Pulmonary artery endothelial cell (primary cell): Measurements from ENCODE around the gene TRMT112. TPM values are rescaled to one million over a fixed set of nuclear protein-coding genes. Genes with fewer than 3 reads are reported as not detected.

Source experiments
- DNase-seq: peaks from one replicate; pipeline ENCODE4 v3.0.0-alpha.2; 2011; ENCODE audit warnings: low read depth, low spot score
- total RNA-seq: library from RNA; depleted of rRNA; stranded (reverse); fragments of >200 nt; gene quantifications from 2 replicates; pipeline ENCODE4 v1.2.3, GENCODE V29; 2014

The TRMT112 gene
- total RNA-seq: 219 and 239 TPM in 2 replicates

DNA sequence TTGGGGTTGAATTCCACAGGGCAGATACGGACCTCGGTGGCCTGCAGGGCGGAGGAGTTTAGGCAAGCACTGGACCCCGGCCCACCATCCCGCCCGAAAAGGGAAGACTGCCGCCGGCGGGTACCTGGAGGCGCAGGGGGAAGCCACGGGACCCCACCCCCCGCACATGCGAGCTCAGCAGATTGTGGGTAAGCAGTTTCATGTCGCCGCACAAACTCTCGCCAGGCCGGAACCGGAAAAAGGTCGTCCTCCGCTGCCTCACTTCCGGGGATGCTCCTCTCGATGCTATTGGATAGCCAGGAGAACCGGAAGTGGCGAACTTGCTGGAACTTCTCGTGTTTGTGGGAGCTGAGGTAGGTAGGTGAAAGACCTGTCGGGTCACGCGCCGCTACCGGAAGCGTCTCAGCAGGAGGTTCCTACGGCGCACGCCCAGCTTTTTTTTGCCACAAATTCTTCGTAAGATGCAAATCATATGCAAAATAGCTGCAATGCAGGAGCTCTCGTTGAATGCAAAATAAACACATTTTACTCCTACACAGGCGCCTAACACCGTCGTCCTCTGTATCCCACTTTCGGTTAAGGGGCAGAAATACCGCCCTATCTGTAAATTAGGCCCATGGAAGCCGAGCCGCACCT lies at the start of gene TRMT112:
Gene TRMT112 (minus strand): TSS at position 235 of the 636 bp plus-strand sequence. CDS start 33 bp downstream, at position 202.
- DNase-seq: peak; percentile 82

DNA sequence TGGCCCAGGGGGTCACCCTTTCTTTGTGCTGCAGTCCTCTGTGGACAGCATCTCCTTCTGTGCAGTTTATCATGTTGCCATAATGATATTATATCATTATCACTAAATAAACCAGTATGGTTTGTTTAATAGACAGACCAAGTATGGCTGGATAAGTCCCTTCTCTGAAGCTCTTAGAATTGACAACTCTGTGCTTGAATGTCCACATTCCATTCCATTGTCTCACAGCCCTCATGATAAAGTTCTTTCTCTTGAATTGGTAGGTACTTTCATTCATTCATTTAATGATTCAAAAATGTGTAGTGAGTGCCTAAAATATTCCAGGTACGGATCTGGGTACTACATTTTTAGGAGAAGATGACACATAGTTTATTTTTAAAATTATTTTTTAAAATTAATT lies 49.4 kb upstream of the TRMT112 start:
- DNase-seq: no peak

DNA sequence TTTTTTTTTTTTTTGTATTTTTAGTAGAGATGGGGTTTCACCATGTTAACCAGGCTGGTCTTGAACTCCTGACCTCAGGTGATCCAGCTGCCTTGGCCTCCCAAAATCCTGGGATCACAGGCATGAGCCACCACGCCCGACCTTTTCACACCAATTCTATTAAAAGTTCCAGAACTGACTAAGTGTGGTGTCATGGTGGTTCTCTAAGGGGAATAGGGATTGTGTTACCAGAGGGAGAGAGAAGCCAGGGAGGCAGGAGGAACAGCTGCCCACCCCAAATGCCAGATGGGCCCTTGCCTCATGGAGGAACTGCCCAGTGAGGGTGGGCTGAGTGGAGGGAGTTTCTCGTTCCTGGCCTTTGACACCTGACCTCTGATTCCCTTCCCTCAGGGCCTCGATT lies 47.6 kb upstream of the TRMT112 start:
- no peak for DNase-seq

DNA sequence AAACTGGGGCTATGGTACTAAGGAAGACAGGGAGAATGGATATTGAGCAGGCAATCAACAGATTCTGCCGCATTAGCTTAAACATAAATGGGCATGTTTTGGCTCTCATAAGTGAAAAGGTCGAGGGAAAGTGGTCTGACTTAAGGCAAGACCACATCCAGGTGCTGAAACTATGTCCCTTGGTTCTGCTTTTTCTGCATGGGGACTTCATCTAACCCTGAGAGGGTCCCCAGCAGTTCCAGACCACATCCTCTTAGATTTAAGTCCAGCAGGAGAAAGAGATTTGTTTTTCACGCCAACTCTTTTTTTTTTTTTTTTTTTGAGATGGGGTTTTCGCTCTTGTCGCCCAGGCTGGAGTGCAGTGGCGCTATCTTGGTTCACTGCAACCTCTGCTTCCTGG lies 47.1 kb upstream of the TRMT112 start:
- DNase-seq: no peak

DNA sequence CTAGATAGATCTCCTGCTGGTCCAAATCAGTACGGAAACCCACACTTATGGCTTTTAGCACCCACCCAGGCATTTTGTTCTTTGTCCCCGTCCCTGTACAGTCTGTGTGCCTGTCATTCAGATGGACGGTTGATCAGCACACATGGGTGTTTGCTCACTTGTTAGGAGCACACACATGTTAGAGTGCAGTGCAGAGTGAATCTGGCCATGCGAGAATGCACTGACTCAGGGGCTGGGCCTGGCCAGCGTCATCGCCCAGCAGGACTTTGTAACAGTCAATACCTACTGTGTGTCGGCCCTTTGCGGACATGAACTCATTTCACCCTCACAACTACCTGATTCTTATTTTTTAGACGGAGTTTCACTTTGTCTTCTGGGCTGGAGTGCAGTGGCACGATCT lies 45.0 kb upstream of the TRMT112 start:
- DNase-seq: no peak

DNA sequence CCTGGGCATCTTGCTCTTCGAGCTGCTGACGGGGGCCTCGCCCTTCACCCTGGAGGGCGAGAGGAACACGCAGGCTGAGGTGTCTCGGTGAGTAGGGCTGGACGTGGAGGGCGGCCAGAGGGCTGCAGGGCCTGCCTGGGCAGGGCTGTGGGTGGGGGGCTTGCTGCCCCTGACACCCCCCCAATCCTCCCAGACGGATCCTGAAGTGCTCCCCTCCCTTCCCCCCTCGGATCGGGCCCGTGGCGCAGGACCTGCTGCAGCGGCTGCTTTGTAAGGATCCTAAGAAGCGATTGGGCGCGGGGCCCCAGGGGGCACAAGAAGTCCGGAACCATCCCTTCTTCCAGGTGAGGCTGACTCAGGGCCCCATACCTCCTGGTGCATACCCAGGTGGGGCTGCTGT lies 44.3 kb upstream of the TRMT112 start:
- no peak for DNase-seq

DNA sequence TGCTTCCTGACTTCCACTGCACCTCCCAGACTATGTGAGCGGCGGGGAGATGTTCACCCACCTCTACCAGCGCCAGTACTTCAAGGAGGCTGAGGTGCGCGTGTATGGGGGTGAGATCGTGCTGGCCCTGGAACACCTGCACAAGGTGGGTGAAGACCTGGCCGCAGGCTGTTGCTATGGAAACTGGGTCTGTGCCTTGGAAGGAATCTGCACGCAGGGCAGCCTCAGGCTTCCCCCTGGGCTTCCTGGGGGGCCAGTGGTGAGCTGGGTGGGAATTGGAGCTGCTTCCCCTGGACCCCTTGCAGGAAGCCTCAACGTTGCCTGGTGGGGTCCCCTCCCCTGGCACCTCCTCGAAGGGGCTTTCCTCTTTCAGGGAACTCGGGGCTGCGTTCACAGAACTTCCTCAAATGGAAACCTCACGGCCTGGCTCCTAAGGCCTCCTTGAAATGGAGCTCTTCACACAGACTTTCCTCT lies 43.1 kb upstream of the TRMT112 start:
- no peak for DNase-seq

DNA sequence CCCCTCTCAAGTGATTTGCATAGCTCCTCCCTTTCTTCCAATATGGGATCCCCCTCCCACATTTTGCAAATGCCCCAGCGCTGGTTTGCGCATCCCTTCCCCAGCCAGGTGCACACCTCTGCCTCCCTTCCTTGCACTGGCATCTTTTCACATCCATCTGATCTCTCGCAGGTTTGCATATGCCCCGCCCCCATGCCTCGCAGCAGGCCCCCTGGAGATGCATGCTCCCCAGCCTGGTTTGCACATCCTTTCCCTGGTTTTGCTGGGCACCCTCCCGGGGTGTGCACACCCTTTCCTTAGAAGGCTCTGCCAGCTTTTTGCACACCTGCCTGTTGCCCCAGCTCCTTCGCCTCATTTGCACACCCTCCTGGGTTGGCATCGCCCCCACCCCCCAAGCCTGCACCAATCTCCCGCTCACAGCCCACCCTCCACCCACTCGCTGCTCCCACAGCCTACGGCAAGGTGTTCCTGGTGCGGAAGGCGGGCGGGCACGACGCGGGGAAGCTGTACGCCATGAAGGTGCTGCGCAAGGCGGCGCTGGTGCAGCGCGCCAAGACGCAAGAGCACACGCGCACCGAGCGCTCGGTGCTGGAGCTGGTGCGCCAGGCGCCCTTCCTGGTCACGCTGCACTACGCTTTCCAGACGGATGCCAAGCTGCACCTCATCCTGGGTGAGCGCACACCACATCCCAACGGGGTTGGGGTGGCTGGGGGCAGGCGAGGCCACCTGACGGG lies 42.5 kb upstream of the TRMT112 start:
- no peak for DNase-seq

DNA sequence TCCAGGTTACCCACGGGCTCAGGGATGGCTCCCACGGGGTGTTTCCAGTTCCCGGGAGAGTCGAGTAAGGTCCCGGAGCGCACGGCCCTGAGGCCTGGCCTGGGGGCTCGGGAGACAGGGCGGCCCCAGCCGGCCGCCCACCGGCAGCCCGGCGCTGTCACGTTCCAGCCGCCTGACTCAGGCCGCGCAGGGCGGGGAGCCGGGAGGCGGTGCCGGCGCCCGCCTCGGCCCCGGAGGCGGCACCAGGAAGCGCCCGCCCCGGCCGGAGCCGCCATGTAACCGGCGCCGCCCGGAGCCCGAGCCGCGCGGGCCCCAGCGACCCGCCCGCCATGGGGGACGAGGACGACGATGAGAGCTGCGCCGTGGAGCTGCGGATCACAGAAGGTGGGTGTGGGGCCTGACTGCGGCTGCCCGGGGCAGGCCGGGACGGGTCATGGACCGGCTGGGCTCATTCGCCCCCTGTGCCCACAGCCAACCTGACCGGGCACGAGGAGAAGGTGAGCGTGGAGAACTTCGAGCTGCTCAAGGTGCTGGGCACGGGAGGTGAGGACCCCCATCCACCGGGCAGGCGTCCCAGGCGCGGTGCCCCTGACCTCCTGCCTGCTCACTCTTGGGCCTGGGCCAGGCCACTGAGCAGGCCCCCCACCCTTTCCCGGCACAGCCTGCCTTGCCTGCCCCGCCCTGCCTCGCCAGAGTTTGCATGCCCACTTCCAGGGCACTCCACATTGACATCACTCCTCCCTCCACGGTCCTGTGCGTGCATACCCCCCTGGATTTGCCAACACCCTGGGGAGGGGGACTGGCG lies 41.8 kb upstream of the TRMT112 start, which contains the start of gene RPS6KA4:
Gene RPS6KA4 (plus strand): TSS at position 256 of the 805 bp plus-strand sequence. CDS start 74 bp downstream, at position 330.
- DNase-seq: no peak

DNA sequence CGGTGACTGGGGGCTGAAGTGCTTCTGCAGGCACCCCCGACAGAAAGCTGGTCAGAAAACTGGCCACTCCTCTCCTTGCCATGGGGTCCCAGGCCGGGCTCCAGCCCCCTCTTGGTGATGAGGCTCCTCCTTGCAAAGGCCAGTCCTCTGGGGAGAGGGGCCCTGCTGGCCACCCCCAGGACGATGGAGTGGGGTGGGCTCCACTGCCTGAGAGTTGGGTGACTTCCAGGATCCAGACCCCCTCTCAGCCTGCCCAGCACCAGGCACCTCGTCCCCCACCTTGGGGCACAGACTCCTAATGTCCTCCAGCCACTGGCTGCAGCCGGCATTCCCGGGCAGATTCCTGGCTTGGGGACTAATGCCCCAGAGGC lies 41.2 kb upstream of the TRMT112 start:
- no peak for DNase-seq

DNA sequence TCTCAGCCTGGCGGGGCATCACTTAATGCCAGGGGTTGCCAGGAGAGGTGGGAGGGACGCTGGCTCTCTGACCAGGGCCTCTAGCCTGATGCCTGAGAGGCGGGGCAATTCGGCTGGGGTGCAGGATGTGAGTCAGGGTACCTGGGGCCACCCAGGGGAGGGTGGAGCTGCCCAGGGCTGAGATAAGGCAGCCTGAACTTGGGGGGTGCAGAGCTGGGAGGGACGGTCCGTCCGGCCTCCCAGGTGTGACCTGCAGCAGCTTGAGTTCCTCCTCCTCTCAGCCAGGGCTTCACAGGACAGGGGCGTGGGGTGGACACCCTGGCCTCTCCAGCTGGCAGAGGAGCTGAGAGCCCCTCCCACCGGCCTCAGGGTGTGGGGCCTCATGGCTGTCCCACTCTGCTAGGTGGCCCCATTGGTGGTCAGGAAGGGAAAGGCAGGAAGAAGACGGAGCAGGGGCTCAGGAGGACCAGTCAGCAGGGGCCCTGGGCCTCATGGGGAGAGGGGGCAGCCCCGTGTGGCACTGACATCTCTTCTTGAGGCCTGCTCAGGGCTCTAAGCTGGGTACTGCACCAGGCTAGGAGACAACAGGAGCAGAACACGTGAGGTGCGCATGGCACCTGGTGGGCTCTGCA lies 40.7 kb upstream of the TRMT112 start:
- no peak for DNase-seq

DNA sequence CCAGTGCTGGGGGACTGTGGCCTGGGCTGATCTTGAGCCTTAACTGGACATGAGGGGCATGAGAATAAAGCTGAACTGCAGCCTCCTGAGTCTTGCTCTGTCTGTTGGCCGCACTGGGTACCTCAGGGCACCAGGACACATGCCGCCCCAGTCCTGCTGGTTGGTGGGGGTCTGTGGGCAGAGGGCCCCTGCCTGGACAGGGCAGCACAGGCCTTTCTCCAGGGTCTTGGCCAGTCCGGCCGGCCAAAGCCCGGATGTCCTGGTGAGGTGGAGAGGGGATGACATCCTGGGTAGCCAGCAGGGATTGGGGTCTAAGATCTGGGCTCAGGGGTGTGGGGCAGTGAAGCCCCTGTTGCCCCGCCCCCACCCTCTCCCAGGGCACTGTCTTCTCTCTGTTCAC lies 40.1 kb upstream of the TRMT112 start:
- DNase-seq: no peak

DNA sequence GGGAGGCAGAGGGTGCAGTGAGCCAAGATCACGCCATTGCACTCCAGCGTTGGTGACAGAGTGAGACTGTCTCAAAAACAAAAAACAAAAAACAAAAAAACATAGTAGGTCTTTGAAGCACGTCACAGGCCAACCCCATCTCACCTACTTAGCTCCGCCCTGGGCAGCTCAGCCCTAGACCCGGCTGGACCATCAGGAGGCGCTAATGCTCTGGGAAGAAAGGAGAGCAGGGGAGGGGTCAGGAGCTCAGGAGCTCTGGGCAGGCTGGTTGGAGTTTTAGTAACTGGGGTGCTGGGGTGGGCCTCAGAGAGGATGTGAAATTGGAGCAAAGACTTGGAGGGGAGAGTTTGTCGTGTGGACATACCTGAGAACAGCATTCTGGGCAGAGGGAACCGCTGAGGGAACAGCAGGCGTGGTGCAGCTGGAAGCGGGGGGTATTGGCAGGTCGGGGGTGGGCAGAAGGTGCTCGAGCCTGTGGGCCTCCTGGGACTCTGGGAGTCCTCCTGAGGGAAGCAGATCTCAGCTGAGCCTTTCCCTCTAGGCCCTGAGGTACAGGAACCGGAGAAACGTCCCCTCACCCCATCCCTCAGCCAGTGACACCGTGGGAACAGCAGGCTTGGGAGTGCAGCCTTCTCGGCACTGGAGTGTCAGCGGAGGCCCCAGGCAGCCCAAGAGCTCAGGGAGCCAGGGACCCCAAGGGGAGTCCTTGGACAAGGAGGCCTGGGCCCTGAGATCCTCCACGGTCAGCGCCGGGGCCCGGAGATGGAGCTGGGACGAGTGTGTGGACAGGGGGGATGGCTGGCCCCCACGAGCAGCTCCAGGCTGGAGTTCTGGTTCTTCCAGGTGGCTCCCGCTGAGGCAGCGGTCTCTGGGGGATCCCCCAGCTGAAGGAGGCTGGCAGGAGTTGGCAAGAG lies 39.4 kb upstream of the TRMT112 start:
- DNase-seq: no peak

DNA sequence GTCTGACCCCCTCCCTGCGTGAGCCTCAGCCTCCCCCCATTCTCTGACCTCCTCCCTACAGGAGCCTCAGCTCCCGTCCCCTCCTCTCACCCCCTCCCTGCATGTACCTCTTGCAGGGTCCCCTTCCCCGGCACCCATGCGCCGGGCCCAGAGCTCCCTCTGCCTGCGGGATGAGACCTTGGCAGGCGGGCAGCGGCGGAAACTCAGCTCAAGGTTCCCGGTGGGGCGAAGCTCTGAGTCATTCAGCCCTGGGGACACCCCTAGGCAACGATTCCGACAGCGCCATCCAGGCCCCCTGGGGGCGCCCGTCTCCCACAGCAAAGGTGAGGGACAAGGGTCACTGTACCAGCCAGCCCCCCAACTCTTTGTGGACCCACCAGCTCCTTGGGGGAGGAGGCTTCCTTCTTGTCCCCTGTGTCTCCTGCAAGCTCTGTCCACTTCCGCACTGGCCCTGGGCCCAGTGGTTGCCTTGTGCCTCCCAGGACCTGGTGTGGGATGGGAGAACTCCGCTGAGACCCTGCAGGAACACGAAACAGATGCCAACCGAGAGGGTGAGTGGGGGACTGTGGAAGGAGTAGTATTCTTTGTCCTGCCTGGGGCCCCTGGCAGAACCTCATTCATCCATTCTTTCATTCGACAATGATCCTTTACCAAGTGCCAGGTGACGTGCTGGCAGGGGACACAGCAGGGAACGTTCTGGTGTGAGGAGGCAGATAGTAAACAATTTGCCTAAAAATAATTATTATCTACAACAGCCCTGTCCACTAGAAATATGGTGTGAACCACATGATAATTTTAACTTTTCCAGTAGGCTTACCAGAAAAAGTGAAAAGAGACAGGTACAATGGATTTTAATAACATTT lies 38.0 kb upstream of the TRMT112 start:
- DNase-seq: peak; percentile 51

DNA sequence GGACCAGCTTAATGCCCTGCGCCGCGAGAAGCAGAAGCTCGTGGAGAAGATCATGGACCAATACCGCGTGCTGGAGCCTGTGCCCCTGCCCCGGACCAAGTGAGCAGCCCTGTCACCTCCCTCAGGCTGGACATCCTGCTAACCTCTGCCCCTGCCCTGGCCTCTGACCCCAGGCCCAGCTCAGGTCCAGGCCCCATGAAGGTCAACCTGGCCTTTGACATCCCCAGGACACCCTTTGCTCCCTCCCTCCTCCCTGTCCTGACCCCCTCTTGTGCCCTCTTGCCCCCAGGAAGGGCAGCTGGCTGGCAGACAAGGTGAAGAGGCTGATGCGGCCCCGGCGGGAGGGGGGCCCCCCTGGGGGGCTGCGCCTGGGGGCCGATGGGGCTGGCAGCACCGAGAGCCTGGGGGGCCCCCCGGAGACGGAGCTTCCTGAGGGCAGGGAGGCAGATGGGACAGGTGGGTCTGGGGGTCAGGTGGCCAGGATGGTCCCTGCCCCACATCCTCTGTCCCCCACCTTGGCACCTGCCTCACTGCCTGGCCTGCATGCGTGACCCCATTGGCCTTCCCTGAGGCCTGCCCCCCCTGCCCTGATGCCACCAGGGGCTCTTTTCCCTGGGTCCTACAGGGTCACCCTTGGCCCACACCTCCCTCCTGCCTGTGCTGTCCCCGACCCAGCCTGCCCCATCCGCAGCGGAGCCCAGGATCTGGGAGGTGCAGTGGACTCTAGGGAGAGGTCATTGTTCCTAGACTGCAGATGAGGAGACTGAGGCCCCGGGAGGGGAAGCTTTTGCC lies 36.6 kb upstream of the TRMT112 start:
- no peak for DNase-seq

DNA sequence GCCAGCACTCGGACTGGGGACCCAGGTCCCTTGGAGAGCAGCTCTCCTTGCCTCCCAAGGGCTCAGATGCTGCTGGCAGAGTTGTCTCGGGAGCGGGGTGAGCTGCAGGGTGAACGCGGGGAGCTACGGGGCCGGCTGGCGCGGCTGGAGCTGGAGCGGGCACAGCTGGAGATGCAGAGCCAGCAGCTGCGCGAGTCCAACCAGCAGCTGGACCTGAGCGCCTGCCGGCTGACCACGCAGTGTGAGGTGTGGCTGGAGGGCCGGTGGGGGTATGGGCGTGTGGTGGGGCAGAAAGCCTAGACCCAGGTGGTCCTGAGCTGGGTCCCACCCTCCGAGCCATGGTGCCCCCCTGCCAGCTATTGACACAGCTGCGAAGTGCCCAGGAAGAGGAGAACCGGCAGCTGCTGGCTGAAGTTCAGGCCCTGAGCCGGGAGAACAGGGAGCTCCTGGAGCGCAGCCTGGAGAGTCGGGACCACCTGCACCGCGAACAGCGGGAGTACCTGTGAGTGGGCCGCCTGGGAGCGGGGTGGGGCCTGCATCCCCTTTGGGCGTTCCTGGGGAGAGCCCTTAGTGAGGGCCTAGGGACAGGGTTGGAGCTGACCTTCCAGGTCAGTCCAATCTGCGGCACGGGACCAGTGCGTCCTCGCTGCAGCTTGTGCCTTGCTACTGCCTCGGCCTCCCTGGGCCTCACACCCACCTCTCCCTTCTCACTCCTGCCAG lies 35.8 kb upstream of the TRMT112 start:
- DNase-seq: no peak

DNA sequence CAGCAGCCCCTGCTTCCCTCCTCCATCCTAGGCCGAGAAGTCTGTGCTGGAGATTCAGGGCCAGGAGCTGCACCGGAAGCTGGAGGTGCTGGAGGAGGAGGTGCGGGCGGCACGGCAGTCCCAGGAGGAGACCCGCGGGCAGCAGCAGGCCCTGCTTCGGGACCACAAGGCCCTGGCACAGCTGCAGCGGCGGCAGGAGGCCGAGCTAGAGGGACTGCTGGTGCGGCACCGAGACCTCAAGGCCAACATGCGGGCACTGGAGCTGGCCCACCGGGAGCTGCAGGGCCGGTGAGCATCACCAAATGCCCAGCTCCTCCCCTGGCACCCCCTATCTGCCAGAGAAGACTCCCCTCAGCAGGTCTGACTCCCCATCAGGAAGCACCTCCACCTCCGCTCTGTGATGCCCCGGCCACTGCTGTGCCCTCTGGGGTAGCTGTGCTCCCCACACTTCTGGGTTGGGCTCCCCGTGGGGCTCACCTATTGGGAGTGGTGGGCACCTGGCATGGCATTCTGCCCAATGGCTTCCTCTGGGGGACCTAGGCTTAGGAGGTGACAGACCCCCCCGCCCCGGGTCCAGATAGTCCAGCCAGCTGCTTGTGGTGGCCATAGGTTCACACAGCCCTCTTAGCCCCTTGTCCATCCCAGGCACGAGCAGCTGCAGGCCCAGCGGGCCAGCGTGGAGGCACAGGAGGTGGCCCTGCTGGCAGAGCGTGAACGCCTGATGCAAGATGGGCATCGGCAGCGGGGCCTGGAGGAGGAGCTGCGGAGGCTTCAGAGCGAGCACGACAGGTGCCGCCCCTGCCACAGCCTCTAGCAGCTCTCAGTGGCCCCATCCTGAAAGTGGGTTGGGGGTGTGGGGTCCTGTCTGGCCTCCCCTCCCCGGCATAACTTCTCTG lies 35.0 kb upstream of the TRMT112 start:
- DNase-seq: no peak
